Stomach (tissue), 4 donors: ENCODE results near the gene ETNK2.

Source experiments
- POLR2A ChIP-seq, 4 donors: fragments of 450-650 bp; IDR thresholded peaks; one replicate each; pipeline ENCODE4 v1.6.1; 2016; ENCODE audit warnings: antibody characterized with exemption in 4 of 4, control low read depth in 2 of 4, mild to moderate bottlenecking in 1 of 4, moderate library complexity in 1 of 4
- POLR2AphosphoS5 ChIP-seq, 3 donors: sonication (generic); formaldehyde crosslinking; IDR thresholded peaks; one replicate each; pipeline ENCODE4 v1.6.1; 2016; ENCODE audit warnings: antibody characterized with exemption in 3 of 3

DNA sequence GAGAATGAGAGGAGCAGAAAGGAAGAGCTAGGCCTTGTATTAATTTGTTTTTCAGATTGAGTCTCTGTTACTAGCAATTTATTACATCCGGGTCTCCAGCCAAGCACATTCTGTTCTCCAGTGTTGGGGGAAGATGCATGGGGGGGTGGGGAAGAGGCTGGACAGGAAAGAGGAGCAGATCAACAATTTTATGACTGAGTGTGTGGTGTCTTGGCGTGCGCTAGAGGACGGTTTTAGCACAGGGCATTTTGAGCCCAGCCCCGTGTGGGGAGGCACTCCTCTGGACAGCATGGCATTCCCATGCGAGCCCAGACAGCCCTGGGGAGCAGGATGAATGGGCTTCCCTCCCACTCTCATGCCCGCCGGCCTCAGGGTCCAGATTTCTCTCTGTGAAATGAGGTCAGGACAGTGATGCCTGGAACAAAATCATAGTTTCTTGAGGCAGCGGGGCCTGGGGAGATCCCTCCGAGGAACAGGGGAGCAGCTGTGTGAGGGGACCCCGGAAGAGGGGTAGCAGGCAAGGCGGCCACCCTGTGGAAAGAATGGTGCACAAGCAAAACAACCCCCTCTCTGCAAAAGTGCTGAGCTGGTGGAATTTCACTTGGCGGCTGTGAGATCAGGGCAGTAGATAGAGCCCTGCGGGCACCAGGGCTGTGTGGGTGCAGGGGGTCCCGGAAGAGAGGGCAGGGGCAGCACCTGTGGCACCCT lies 62.6 kb downstream of the ETNK2 start:
- peak; percentile 17 to 21 (median 19) for TF ChIP-seq POLR2AphosphoS5 (IDR thresholded peaks at IDR 0.05)
- TF ChIP-seq POLR2A (IDR thresholded peaks at IDR 0.05) = no peak
